ENCODE results near the gene LCN15.
"Not testable (repeated sequence)": the region's sequence is repeated elsewhere in the genome, so short reads cannot be mapped to it uniquely, and the experiment has no call there.

Gene LCN15

GRCh38 chr9:136804509-136805206 lies 40.3 kb upstream of the LCN15 start:
- H3K27ac ChIP-seq (replicated peaks; ENCODE audit: low read length) = no peak overlapping the region
- peaks cover 14 to 20% of the 10 kb centered on the region in 2 donors for H3K4me1 ChIP-seq (ENCODE audit: control insufficient read depth in 2 of 2, insufficient read depth in 1 of 2, low read depth in 1 of 2, low read length in 2 of 2)
- peaks cover 0 to 4% (median 0%) of the 10 kb centered on the region in 3 experiments for H3K27me3 ChIP-seq (ENCODE audit: control insufficient read depth in 3 of 3, insufficient read depth in 3 of 3, low read depth in 1 of 3, low read length in 3 of 3)
- DNase-seq (ENCODE audit: low spot score) = no peak
- H4K8ac ChIP-seq (ENCODE audit: low read depth, low read length) = no peak overlapping the region
- H4K91ac ChIP-seq (ENCODE audit: low read depth, low read length, poor library complexity) = no peak overlapping the region
- H3K4ac ChIP-seq (ENCODE audit: low read length) = no peak overlapping the region
- no peak overlapping the region for H3K14ac ChIP-seq (ENCODE audit: low read length)
- peaks cover 4 to 29% of the 10 kb centered on the region in 2 donors for H3K36me3 ChIP-seq (replicated peaks in 1 of 2; ENCODE audit: control insufficient read depth in 2 of 2, insufficient read depth in 2 of 2, low read length in 2 of 2)
- no peak overlapping the region for H3K4me3 ChIP-seq (ENCODE audit: low read length in 2 of 2)
- no peak overlapping the region for H2AK5ac ChIP-seq (ENCODE audit: low read depth, low read length)
- H3K9me3 ChIP-seq (replicated peaks in 1 of 2; ENCODE audit: control insufficient read depth in 2 of 2, insufficient read depth in 1 of 2, low read depth in 1 of 2, low read length in 2 of 2) = peaks cover 0 to 2% of the 10 kb centered on the region in 2 donors
- peak overlapping the region; percentile 65 for H3K23ac ChIP-seq (ENCODE audit: low read depth, low read length, poor library complexity)
- peaks cover 10% of the 10 kb centered on the region for H3K79me1 ChIP-seq (ENCODE audit: low read depth, low read length)
- no peak overlapping the region for H2BK12ac ChIP-seq (ENCODE audit: low read length)
- no peak overlapping the region for H3K4me2 ChIP-seq (ENCODE audit: insufficient read depth, low read length, poor library complexity, severe bottlenecking)
- H2BK15ac ChIP-seq (ENCODE audit: low read length) = no peak overlapping the region
- WGBS, 2 donors (ENCODE audit: extremely low coverage in 2 of 2, insufficient read length in 2 of 2, insufficient replicate concordance in 1 of 2) = no CpG with 5 or more reads among the region's 20 CpGs
- no peak overlapping the region for H2BK120ac ChIP-seq (ENCODE audit: low read depth, low read length)
- H2BK5ac ChIP-seq (ENCODE audit: low read length) = no peak overlapping the region
- no peak overlapping the region for H3K18ac ChIP-seq (ENCODE audit: low read length)
- H2AFZ ChIP-seq (ENCODE audit: low read length) = no peak overlapping the region
- H3K9ac ChIP-seq (ENCODE audit: low read depth, low read length, poor library complexity) = no peak overlapping the region

GRCh38 chr9:136803551-136804508 lies 39.5 kb upstream of the LCN15 start:
- H2AK5ac ChIP-seq (ENCODE audit: low read depth, low read length) = no peak overlapping the region
- no peak overlapping the region for H2BK120ac ChIP-seq (ENCODE audit: low read depth, low read length)
- H2BK5ac ChIP-seq (ENCODE audit: low read length) = peak overlapping the region; percentile 39
- no peak overlapping the region for H3K9ac ChIP-seq (ENCODE audit: low read depth, low read length, poor library complexity)
- H3K14ac ChIP-seq (ENCODE audit: low read length) = no peak overlapping the region
- DNase-seq (ENCODE audit: low spot score) = no peak
- no peak overlapping the region for H2AFZ ChIP-seq (ENCODE audit: low read length)
- H3K36me3 ChIP-seq (replicated peaks in 1 of 2; ENCODE audit: control insufficient read depth in 2 of 2, insufficient read depth in 2 of 2, low read length in 2 of 2) = peaks cover 4 to 24% of the 10 kb centered on the region in 2 donors
- peaks cover 10% of the 10 kb centered on the region for H3K79me1 ChIP-seq (ENCODE audit: low read depth, low read length)
- no peak overlapping the region for H3K27ac ChIP-seq (replicated peaks; ENCODE audit: low read length)
- no peak overlapping the region for H4K8ac ChIP-seq (ENCODE audit: low read depth, low read length)
- no peak overlapping the region for H4K91ac ChIP-seq (ENCODE audit: low read depth, low read length, poor library complexity)
- no CpG with 5 or more reads among the region's 22 CpGs for whole genome bisulfite sequencing, 2 donors (ENCODE audit: extremely low coverage in 2 of 2, insufficient read length in 2 of 2, insufficient replicate concordance in 1 of 2)
- no peak overlapping the region for H2BK12ac ChIP-seq (ENCODE audit: low read length)
- H3K4ac ChIP-seq (ENCODE audit: low read length) = no peak overlapping the region
- no peak overlapping the region for H3K4me2 ChIP-seq (ENCODE audit: insufficient read depth, low read length, poor library complexity, severe bottlenecking)
- no peak overlapping the region for H3K18ac ChIP-seq (ENCODE audit: low read length)
- peaks cover 0 to 12% (median 5%) of the 10 kb centered on the region in 3 experiments for H3K27me3 ChIP-seq (ENCODE audit: control insufficient read depth in 3 of 3, insufficient read depth in 3 of 3, low read depth in 1 of 3, low read length in 3 of 3)
- H3K4me3 ChIP-seq (ENCODE audit: low read length in 2 of 2) = no peak overlapping the region
- H2BK15ac ChIP-seq (ENCODE audit: low read length) = no peak overlapping the region
- H3K9me3 ChIP-seq (replicated peaks in 1 of 2; ENCODE audit: control insufficient read depth in 2 of 2, insufficient read depth in 1 of 2, low read depth in 1 of 2, low read length in 2 of 2) = peaks cover 0 to 2% of the 10 kb centered on the region in 2 donors
- H3K4me1 ChIP-seq (ENCODE audit: control insufficient read depth in 2 of 2, insufficient read depth in 1 of 2, low read depth in 1 of 2, low read length in 2 of 2) = peaks cover 15 to 22% of the 10 kb centered on the region in 2 donors
- H3K23ac ChIP-seq (ENCODE audit: low read depth, low read length, poor library complexity) = peak overlapping the region; percentile 65

- no CpG with 5 or more reads among the region's 9 CpGs for WGBS, 2 donors (ENCODE audit: extremely low coverage in 2 of 2, insufficient read length in 2 of 2, insufficient replicate concordance in 1 of 2)
Observed at GRCh38 chr9:136803009-136803550, 38.8 kb upstream of the LCN15 start.

More at GRCh38 chr9:136803009-136803550, 38.8 kb upstream of the LCN15 start:
- H2BK12ac ChIP-seq (ENCODE audit: low read length); H2BK15ac ChIP-seq (ENCODE audit: low read length); H3K79me1 ChIP-seq (ENCODE audit: low read depth, low read length); H4K91ac ChIP-seq (ENCODE audit: low read depth, low read length, poor library complexity); H3K14ac ChIP-seq (ENCODE audit: low read length); H2AFZ ChIP-seq (ENCODE audit: low read length); H3K23ac ChIP-seq (ENCODE audit: low read depth, low read length, poor library complexity); H3K27ac ChIP-seq (replicated peaks; ENCODE audit: low read length); H3K9ac ChIP-seq (ENCODE audit: low read depth, low read length, poor library complexity); H3K4me3 ChIP-seq (ENCODE audit: low read length in 2 of 2); H3K9me3 ChIP-seq (replicated peaks in 1 of 2; ENCODE audit: control insufficient read depth in 2 of 2, insufficient read depth in 1 of 2, low read depth in 1 of 2, low read length in 2 of 2); DNase-seq (ENCODE audit: low spot score); H3K4me2 ChIP-seq (ENCODE audit: insufficient read depth, low read length, poor library complexity, severe bottlenecking); H3K18ac ChIP-seq (ENCODE audit: low read length); H3K4ac ChIP-seq (ENCODE audit: low read length); H2BK120ac ChIP-seq (ENCODE audit: low read depth, low read length); H4K8ac ChIP-seq (ENCODE audit: low read depth, low read length); H2AK5ac ChIP-seq (ENCODE audit: low read depth, low read length): not testable (repeated sequence)
- Histone ChIP-seq H3K36me3 (replicated peaks in 1 of 2; ENCODE audit: control insufficient read depth in 2 of 2, insufficient read depth in 2 of 2, low read length in 2 of 2) (peaks cover 4 to 24% of the 10 kb centered on the region in 2 donors), H3K27me3 (ENCODE audit: control insufficient read depth in 3 of 3, insufficient read depth in 3 of 3, low read depth in 1 of 3, low read length in 3 of 3) (peaks cover 0 to 14% (median 5%) of the 10 kb centered on the region in 3 experiments), H3K4me1 (ENCODE audit: control insufficient read depth in 2 of 2, insufficient read depth in 1 of 2, low read depth in 1 of 2, low read length in 2 of 2) (peaks cover 15 to 22% of the 10 kb centered on the region in 2 donors), H2BK5ac (ENCODE audit: low read length) (peak overlapping the region; percentile 39)

All from neuronal stem cell (in vitro differentiated cells).